Measurements from ENCODE around the gene PARD6G. TPM values are rescaled to one million over a fixed set of nuclear protein-coding genes. Genes with fewer than 3 reads are reported as not detected.

The PARD6G gene
- total and polyA plus RNA-seq, 2 experiments from 2014 or later: 6.9 to 18.5 TPM

GRCh38 chr18:80168346-80168745 is 79.0 kb downstream of the PARD6G start:
- TF ChIP-seq, protein P1, sequence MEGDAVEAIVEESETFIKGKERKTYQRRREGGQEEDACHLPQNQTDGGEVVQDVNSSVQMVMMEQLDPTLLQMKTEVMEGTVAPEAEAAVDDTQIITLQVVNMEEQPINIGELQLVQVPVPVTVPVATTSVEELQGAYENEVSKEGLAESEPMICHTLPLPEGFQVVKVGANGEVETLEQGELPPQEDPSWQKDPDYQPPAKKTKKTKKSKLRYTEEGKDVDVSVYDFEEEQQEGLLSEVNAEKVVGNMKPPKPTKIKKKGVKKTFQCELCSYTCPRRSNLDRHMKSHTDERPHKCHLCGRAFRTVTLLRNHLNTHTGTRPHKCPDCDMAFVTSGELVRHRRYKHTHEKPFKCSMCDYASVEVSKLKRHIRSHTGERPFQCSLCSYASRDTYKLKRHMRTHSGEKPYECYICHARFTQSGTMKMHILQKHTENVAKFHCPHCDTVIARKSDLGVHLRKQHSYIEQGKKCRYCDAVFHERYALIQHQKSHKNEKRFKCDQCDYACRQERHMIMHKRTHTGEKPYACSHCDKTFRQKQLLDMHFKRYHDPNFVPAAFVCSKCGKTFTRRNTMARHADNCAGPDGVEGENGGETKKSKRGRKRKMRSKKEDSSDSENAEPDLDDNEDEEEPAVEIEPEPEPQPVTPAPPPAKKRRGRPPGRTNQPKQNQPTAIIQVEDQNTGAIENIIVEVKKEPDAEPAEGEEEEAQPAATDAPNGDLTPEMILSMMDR (conservative IDR thresholded peaks at IDR 0.05; ENCODE audit: low read depth in 2 of 2): no peak
- TF ChIP-seq POLR2AphosphoS5 (IDR thresholded peaks at IDR 0.05; ENCODE audit: low read depth): no peak
- no peaks in the 10 kb centered on the region for H3K36me3 ChIP-seq (ENCODE audit: insufficient read depth)
- ATAC-seq: no peak
- H4K20me1 ChIP-seq (replicated peaks; ENCODE audit: insufficient read depth): no peaks in the 10 kb centered on the region
- H3K27ac ChIP-seq (ENCODE audit: low read depth): no peak overlapping the region
- H2AFZ ChIP-seq: no peak overlapping the region
- H3F3A ChIP-seq (replicated peaks; ENCODE audit: low read depth): no peaks in the 10 kb centered on the region
- H3K79me2 ChIP-seq (replicated peaks; ENCODE audit: insufficient read depth): no peaks in the 10 kb centered on the region
- no peak overlapping the region for H3K4me2 ChIP-seq
- H3K4me3 ChIP-seq: no peak overlapping the region
- no peaks in the 10 kb centered on the region for H3K9me2 ChIP-seq (ENCODE audit: insufficient read depth)
- H3K4me1 ChIP-seq (ENCODE audit: insufficient read depth): no peaks in the 10 kb centered on the region
- no peak overlapping the region for H3K27ac Mint-ChIP-seq
- DNase-seq (ENCODE audit: low spot score): no peak
- no peaks in the 10 kb centered on the region for H3K27me3 ChIP-seq (ENCODE audit: insufficient read depth)
- H3K4me3 Mint-ChIP-seq: no peak overlapping the region
- peaks cover 3% of the 10 kb centered on the region; the same call in 2 of the 3 replicates for H3K4me1 Mint-ChIP-seq
- peaks cover 7% of the 10 kb centered on the region for H3K27me3 Mint-ChIP-seq (ENCODE audit: insufficient read depth, low read depth, poor library complexity)
- peaks cover 18% of the 10 kb centered on the region for H3K9me3 Mint-ChIP-seq
- H3K36me3 Mint-ChIP-seq (ENCODE audit: low read depth): peaks cover 13% of the 10 kb centered on the region

GRCh38 chr18:80167931-80168330 is 79.4 kb downstream of the PARD6G start:
- Histone ChIP-seq H3K27me3 (ENCODE audit: insufficient read depth) (no peaks in the 10 kb centered on the region), H3K36me3 (ENCODE audit: insufficient read depth) (no peaks in the 10 kb centered on the region), H3K79me2 (replicated peaks; ENCODE audit: insufficient read depth) (no peaks in the 10 kb centered on the region), H3F3A (replicated peaks; ENCODE audit: low read depth) (no peaks in the 10 kb centered on the region), H3K4me2 (no peak overlapping the region), H4K20me1 (replicated peaks; ENCODE audit: insufficient read depth) (no peaks in the 10 kb centered on the region), H3K4me3 (no peak overlapping the region), H3K27ac (ENCODE audit: low read depth) (no peak overlapping the region), H3K9me2 (ENCODE audit: insufficient read depth) (no peaks in the 10 kb centered on the region), H2AFZ (no peak overlapping the region), H3K4me1 (ENCODE audit: insufficient read depth) (no peaks in the 10 kb centered on the region)
- DNase-seq (ENCODE audit: low spot score) (no peak), ATAC-seq (no peak)
- H3K27ac Mint-ChIP-seq: no peak overlapping the region
- H3K36me3 Mint-ChIP-seq (ENCODE audit: low read depth): peaks cover 17% of the 10 kb centered on the region
- TF ChIP-seq ZNF331 (CRISPR knock-in tag; IDR thresholded peaks at IDR 0.05; ENCODE audit: low read depth) (no peak), NANOG (IDR thresholded peaks at IDR 0.05; ENCODE audit: borderline replicate concordance) (no peak), REST (IDR thresholded peaks at IDR 0.05; ENCODE audit: unreplicated experiment) (no peak), POLR2AphosphoS5 (IDR thresholded peaks at IDR 0.05; ENCODE audit: low read depth) (no peak), JUNB (IDR thresholded peaks at IDR 0.05; ENCODE audit: unreplicated experiment) (no peak), STAT1 (IDR thresholded peaks at IDR 0.05; ENCODE audit: unreplicated experiment) (no peak)
- TF ChIP-seq, protein P2, sequence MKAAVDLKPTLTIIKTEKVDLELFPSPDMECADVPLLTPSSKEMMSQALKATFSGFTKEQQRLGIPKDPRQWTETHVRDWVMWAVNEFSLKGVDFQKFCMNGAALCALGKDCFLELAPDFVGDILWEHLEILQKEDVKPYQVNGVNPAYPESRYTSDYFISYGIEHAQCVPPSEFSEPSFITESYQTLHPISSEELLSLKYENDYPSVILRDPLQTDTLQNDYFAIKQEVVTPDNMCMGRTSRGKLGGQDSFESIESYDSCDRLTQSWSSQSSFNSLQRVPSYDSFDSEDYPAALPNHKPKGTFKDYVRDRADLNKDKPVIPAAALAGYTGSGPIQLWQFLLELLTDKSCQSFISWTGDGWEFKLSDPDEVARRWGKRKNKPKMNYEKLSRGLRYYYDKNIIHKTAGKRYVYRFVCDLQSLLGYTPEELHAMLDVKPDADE (IDR thresholded peaks at IDR 0.05): no peak
- H3K4me3 Mint-ChIP-seq: no peak overlapping the region
- H3K9me3 Mint-ChIP-seq: peaks cover 18% of the 10 kb centered on the region
- peaks cover 3% of the 10 kb centered on the region; the same call in 2 of the 3 replicates for H3K4me1 Mint-ChIP-seq
- peaks cover 7% of the 10 kb centered on the region for H3K27me3 Mint-ChIP-seq (ENCODE audit: insufficient read depth, low read depth, poor library complexity)
